BJ (cell line): Measurements from ENCODE around the gene EVX1. TPM values are rescaled to one million over a fixed set of nuclear protein-coding genes. Genes with fewer than 3 reads are reported as not detected.

ENCODE experiments used
- CTCF ChIA-PET: fragments of 350-600 bp; formaldehyde crosslinking; extraction: SDS; loops from one replicate; lab custom pipeline; 2021; ENCODE audit warnings: antibody characterized with exemption, inconsistent platforms; lab: Yijun Ruan, JAX
- POLR2A ChIA-PET: fragments of 300-600 bp; sonication (Branson Sonifier 250); formaldehyde crosslinking; extraction: SDS; loops from one replicate; lab custom pipeline; 2021; ENCODE audit warnings: antibody characterized with exemption; lab: Charles Lee
- DNase-seq: peaks from one replicate; pipeline ENCODE4 v3.0.0-alpha.2; 2011; ENCODE audit warnings: low read depth
- H3K27me3 ChIP-seq: 2 replicates; pipeline ENCODE4 v1.6.0; 2011; ENCODE audit warnings: low read length; ENCODE audit not compliant: control insufficient read depth, insufficient read depth
- H3K36me3 ChIP-seq: 2 replicates; pipeline ENCODE4 v1.5.1; 2011; ENCODE audit warnings: low read length; ENCODE audit not compliant: control insufficient read depth, insufficient read depth
- H3K4me3 ChIP-seq: 2 replicates; pipeline ENCODE4 v1.5.1; 2011; ENCODE audit warnings: low read depth, mild to moderate bottlenecking, control low read depth, low read length
- polyA plus RNA-seq: library from polyadenylated mRNA; depleted of rRNA; stranded (reverse); fragments of >200 nt; gene quantifications from 2 replicates; pipeline ENCODE4 v1.2.3, GENCODE V29; 2011
- TF ChIP-seq, protein P1 (sequence below): IDR thresholded peaks from 2 replicates; pipeline ENCODE4 v1.5.1; 2011; ENCODE audit warnings: low read depth, mild to moderate bottlenecking, control low read depth, inconsistent platforms, low read length, moderate library complexity; ENCODE audit not compliant: insufficient read depth

The EVX1 gene
- polyA plus RNA-seq, 1 experiment = not detected

DNA sequence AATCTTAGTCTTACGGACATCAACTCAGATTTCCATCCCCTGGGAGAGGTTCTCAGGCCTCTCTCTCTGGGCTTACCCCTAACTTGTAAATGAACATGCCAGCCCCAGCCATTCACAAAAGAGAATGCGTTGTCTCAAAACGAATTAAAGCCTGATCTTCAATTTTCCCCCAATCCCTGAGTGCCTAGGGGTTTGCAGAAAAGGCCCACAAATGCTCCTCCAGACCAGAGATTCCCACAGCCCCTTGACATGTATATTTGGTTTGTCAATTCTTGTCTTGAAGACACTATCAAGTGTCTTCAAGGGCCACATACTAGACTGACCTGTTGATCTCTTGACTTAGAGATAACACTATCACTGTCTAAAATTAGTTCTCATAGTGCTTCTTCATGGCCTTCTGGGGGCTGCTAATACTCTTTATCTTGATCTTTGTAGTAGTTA lies 30.8 kb upstream of the EVX1 start:
- ChIA-PET POLR2A (no interaction called here), CTCF (interaction anchor here (0.6 to 3.5 kb wide), 10 partner anchors 9 to 713 kb away, joined by 3 to 23 read pairs (median 4); partner anchors contain the start of gene HOXA13)
- H3K27me3 ChIP-seq = no peaks in the 10 kb centered on the region

DNA sequence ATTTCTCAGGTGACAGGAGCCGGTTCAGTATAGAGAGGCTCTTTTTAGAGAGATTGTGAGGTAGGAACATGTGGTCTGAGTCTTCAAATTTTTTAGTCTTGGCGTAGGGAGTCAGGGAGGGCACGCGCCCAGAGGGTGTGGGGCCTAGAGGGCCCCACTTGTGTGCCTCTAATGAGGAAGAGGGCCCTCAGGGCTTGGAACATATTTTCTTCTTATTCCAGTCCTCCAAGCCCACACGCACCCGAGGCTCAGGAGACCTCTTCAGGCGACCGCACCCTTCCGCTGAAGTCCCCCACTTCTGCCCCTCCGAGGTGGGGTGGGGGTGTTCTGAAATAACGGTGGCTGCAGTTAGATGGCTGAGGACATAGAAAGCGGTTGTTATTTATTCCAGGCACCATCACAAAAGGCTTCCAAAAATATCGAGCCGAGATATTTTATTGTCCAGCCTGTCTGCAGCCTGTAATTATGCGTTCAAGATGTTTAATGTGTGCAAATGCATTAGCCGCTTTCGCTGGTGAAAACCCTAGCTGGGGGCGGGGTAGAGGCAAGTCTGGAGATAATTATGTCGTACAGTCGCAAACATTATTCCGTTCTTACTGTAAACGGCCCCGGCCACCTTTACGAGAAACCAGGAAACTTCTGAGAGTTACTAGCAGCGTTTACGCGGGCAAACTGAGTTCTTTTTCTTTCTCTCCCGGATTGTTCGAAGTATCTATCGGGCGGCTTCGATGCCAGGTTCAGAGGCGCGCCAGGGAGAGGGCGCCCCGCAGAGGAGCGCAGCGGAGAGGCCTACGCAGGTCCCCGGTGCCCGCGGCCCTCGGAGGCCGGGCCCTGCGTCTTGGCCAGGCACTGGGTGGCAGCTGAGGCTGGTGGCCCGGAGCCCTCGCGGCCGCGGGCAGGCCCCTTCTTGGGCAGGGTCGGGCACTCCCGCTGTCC lies 29.8 kb upstream of the EVX1 start:
- no peaks in the 10 kb centered on the region for H3K27me3 ChIP-seq
- no peaks in the 10 kb centered on the region for H3K36me3 ChIP-seq
- CTCF ChIA-PET = interaction anchor here (1.7 kb wide), 2 partner anchors 10 to 11 kb away, joined by 3 to 4 read pairs; no protein-coding TSS in a partner anchor
- no peak overlapping the region for H3K4me3 ChIP-seq
- no peak for DNase-seq
- TF ChIP-seq, protein P1, sequence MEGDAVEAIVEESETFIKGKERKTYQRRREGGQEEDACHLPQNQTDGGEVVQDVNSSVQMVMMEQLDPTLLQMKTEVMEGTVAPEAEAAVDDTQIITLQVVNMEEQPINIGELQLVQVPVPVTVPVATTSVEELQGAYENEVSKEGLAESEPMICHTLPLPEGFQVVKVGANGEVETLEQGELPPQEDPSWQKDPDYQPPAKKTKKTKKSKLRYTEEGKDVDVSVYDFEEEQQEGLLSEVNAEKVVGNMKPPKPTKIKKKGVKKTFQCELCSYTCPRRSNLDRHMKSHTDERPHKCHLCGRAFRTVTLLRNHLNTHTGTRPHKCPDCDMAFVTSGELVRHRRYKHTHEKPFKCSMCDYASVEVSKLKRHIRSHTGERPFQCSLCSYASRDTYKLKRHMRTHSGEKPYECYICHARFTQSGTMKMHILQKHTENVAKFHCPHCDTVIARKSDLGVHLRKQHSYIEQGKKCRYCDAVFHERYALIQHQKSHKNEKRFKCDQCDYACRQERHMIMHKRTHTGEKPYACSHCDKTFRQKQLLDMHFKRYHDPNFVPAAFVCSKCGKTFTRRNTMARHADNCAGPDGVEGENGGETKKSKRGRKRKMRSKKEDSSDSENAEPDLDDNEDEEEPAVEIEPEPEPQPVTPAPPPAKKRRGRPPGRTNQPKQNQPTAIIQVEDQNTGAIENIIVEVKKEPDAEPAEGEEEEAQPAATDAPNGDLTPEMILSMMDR = no peak
- POLR2A ChIA-PET = no interaction called here

More for the DNA sequence above, 30.8 kb upstream of the EVX1 start:
- Histone ChIP-seq H3K36me3 (no peaks in the 10 kb centered on the region), H3K4me3 (no peak overlapping the region)
- TF ChIP-seq, protein P1 = no peak
- no peak for DNase-seq

DNA sequence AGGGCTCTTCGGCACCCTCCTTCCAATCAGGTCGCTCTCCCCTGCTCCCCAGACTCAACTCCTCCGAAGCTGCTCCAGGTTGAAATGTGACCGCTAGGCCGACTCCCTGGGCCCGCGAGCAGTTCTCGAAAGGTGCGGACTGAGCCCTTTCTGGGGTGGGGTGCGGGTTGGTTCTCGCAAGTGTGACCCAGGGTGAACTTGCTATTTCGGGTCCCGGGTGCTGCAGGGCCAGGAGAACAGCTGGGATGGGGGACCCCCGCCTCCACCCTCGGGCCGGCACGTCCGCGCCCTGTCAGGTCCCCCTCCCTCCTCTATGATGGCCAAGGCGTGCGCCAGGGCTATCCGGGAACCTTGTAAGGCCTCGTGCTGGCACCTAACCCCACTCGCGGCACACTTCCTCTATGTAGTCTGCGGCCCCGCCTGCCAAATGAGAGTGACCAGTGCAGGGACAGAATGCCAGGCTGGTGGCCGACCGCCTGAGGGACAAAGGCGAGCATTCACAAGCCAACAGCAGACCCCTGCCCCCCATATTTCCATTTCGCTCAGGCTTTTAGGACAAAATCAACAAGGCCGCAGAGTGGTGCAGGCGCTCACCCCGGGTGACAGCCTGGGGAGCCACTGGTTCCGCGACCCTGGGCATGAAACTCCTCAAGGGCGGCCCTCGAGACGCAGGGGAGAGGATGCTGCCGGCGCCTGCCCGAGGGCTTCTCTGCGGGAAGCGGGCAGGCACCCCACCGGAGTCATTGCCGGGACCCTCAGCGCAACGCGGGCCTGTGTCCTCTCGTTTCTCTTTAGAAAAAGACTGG lies 29.0 kb upstream of the EVX1 start:
- Histone ChIP-seq H3K36me3 (no peaks in the 10 kb centered on the region), H3K4me3 (no peak overlapping the region), H3K27me3 (no peaks in the 10 kb centered on the region)
- DNase-seq = no peak
- TF ChIP-seq, protein P1 = no peak
- ChIA-PET CTCF (interaction anchor here (1.7 kb wide), 1 partner anchor 12 kb away, joined by 3 read pairs; no protein-coding TSS in a partner anchor), POLR2A (no interaction called here)

DNA sequence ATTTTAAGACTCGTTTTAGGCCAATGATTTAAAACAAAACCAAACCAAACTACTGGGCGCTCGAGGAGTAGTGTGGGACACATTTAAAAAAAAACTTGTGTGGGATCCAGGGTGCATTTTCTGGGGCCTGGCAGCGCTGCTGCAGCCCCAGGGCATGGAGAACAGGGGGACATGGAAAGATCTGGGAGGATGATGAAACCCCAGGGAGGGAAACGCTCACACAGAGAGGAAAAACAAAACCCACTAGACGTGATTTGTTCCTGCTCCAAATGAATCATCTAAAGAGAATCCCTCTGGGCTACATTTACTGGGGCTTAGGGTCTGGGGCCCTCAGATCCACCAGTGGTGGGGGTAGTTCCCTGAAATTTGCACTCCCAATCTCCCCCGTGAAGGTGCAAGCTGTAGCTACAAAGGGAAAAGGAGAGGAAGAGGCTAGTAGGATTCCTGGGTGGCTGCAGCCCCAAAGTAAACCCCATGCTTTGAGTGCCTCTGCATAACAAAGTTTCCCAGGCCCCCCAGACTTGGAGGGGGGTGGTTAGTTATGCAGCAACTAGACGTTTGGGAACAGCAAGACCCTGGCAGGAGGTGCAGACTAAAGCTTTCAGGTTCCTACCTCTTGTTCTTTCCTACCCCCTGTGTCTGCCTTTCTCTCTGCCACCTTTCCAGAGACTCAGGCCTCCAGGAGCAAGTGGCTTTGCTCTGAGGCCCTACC lies 28.2 kb upstream of the EVX1 start:
- POLR2A ChIA-PET = no interaction called here
- no peak for DNase-seq
- TF ChIP-seq, protein P1 = no peak
- no peaks in the 10 kb centered on the region for H3K27me3 ChIP-seq
- no peak overlapping the region for H3K4me3 ChIP-seq
- CTCF ChIA-PET = no interaction called here
- H3K36me3 ChIP-seq = no peaks in the 10 kb centered on the region
